Left colon (tissue), 2 donors: ENCODE results near the gene DIPK2A. TPM values are rescaled to one million over a fixed set of nuclear protein-coding genes. Genes with fewer than 3 reads are reported as not detected.

ENCODE experiments used
- total RNA-seq, 2 donors: library from RNA; stranded (reverse); fragmentation: NEBNext Ultra II Directional; extraction: Animal tissue kit (Norgen Biotek cat#: 25700); gene quantifications; one replicate each; pipeline ENCODE4 v1.2.1, GENCODE V29; 2021
- donor health status: DM: no; HTN: no; CAD: no.
- donor health status: DM: yes; HTN: yes; CAD: no.

The DIPK2A gene
- total RNA-seq, 2 donors from 2014 or later = 12.5 to 18.3 TPM

Other genes with a start within 250 kb of the DIPK2A start
- 1 to 10 TPM; 2.7 to 7.4 TPM for gene SLC9A9, start 123.4 kb upstream of the DIPK2A start, total RNA-seq